Activated CD8-positive, alpha-beta memory T cell treated with anti-CD3 and anti-CD28 coated beads, Interleukin-2, amount 10 ng/mL, durations not matched to agents 7 days and 5 days (primary cell): ENCODE results near the gene TBL3. TPM values are rescaled to one million over a fixed set of nuclear protein-coding genes. Genes with fewer than 3 reads are reported as not detected.
"Not testable (repeated sequence)": the region's sequence is repeated elsewhere in the genome, so short reads cannot be mapped to it uniquely, and the experiment has no call there.

ENCODE experiments used
- ATAC-seq: fragments of 150-1000 bp; cut with Tn5 transposase; one replicate; pipeline ENCODE4 v1.10.0; 2021; ENCODE audit warnings: moderate library complexity
- CTCF ChIA-PET: fragments of 350-600 bp; sonication (Branson Sonifier 250); formaldehyde crosslinking; loops from one replicate; lab custom pipeline; 2021; ENCODE audit warnings: antibody characterized with exemption; lab: Charles Lee
- DNase-seq: peaks from one replicate; pipeline ENCODE4 v3.0.0-alpha.2; 2020
- H3K27ac Mint-ChIP-seq: one replicate; pipeline ENCODE4 v1.8.0; 2021; ENCODE audit warnings: mild to moderate bottlenecking, mixed read lengths
- H3K27me3 Mint-ChIP-seq: one replicate; pipeline ENCODE4 v1.8.0; 2021; ENCODE audit warnings: mixed read lengths
- H3K36me3 Mint-ChIP-seq: one replicate; pipeline ENCODE4 v1.8.0; 2021; ENCODE audit warnings: mild to moderate bottlenecking, mixed read lengths
- H3K4me1 Mint-ChIP-seq: one replicate; pipeline ENCODE4 v1.8.0; 2021; ENCODE audit warnings: mixed read lengths
- H3K4me3 Mint-ChIP-seq: one replicate; pipeline ENCODE4 v1.8.0; 2021; ENCODE audit warnings: mild to moderate bottlenecking, moderate library complexity, mixed read lengths
- H3K9me3 Mint-ChIP-seq: one replicate; pipeline ENCODE4 v1.8.0; 2022; ENCODE audit warnings: low read depth, mixed read lengths
- total RNA-seq, 2 experiments: library from RNA; stranded (reverse); gene quantifications; one replicate each; pipeline ENCODE4 v1.2.3, GENCODE V29; 2021

The TBL3 gene
- total RNA-seq, 2 experiments from 2014 or later: 41.9 to 42.3 TPM

GRCh38 chr16:1947369-1947670, 24.5 kb upstream of the TBL3 start:
- H3K4me3 Mint-ChIP-seq: no peak overlapping the region
- DNase-seq: no peak
- no peaks in the 10 kb centered on the region for H3K27me3 Mint-ChIP-seq
- H3K4me1 Mint-ChIP-seq: peaks cover 17% of the 10 kb centered on the region
- no peaks in the 10 kb centered on the region for H3K9me3 Mint-ChIP-seq
- H3K36me3 Mint-ChIP-seq: no peaks in the 10 kb centered on the region
- ATAC-seq: no peak
- no peak overlapping the region for H3K27ac Mint-ChIP-seq
- CTCF ChIA-PET: no interaction called here

GRCh38 chr16:1949507-1949906, 22.3 kb upstream of the TBL3 start:
- H3K4me1 Mint-ChIP-seq: peaks cover 5% of the 10 kb centered on the region
- H3K9me3 Mint-ChIP-seq: no peaks in the 10 kb centered on the region
- no peaks in the 10 kb centered on the region for H3K36me3 Mint-ChIP-seq
- ATAC-seq (no peak), DNase-seq (no peak)
- CTCF ChIA-PET: interaction anchor here (1.2 kb wide), 1 partner anchor 36 kb away, joined by 3 read pairs; no protein-coding TSS in a partner anchor
- H3K27ac Mint-ChIP-seq: no peak overlapping the region
- H3K27me3 Mint-ChIP-seq: no peaks in the 10 kb centered on the region
- H3K4me3 Mint-ChIP-seq: no peak overlapping the region

- H3K27me3 Mint-ChIP-seq: no peaks in the 10 kb centered on the region
- H3K9me3 Mint-ChIP-seq: no peaks in the 10 kb centered on the region
- no peak overlapping the region for H3K27ac Mint-ChIP-seq
- DNase-seq: no peak
- peaks cover 2% of the 10 kb centered on the region for H3K4me1 Mint-ChIP-seq
- CTCF ChIA-PET: interaction anchor here (1.2 kb wide), 1 partner anchor 35 kb away, joined by 3 read pairs; no protein-coding TSS in a partner anchor
- no peaks in the 10 kb centered on the region for H3K36me3 Mint-ChIP-seq
- ATAC-seq: no peak
- H3K4me3 Mint-ChIP-seq: no peak overlapping the region
Observed at GRCh38 chr16:1950047-1950446, 21.8 kb upstream of the TBL3 start.

- no peak overlapping the region for H3K27ac Mint-ChIP-seq
- ATAC-seq (no peak), DNase-seq (no peak)
- H3K4me3 Mint-ChIP-seq: no peak overlapping the region
- no peaks in the 10 kb centered on the region for H3K27me3 Mint-ChIP-seq
- no peaks in the 10 kb centered on the region for H3K36me3 Mint-ChIP-seq
- peaks cover 2% of the 10 kb centered on the region for H3K4me1 Mint-ChIP-seq
- no peaks in the 10 kb centered on the region for H3K9me3 Mint-ChIP-seq
- CTCF ChIA-PET: interaction anchor here (1.2 kb wide), 2 partner anchors 35 to 54 kb away, joined by 3 read pairs; no protein-coding TSS in a partner anchor
Observed at GRCh38 chr16:1950559-1950958, 21.3 kb upstream of the TBL3 start.

GRCh38 chr16:1953734-1954133, 18.1 kb upstream of the TBL3 start:
- no peak for ATAC-seq
- Mint-ChIP-seq H3K36me3 (no peaks in the 10 kb centered on the region), H3K9me3 (no peaks in the 10 kb centered on the region), H3K4me1 (peaks cover 5% of the 10 kb centered on the region), H3K27me3 (peaks cover 2% of the 10 kb centered on the region), H3K4me3 (no peak overlapping the region), H3K27ac (no peak overlapping the region)
- no peak for DNase-seq
- CTCF ChIA-PET: no interaction called here

- H3K9me3 Mint-ChIP-seq, H3K27me3 Mint-ChIP-seq, ATAC-seq, DNase-seq, H3K27ac Mint-ChIP-seq, H3K4me3 Mint-ChIP-seq: not testable (repeated sequence)
- Mint-ChIP-seq H3K4me1 (peaks cover 32% of the 10 kb centered on the region), H3K36me3 (peaks cover 17% of the 10 kb centered on the region)
- CTCF ChIA-PET: interaction anchor here (0.9 to 1.6 kb wide), 2 partner anchors 15 to 24 kb away, joined by 3 to 4 read pairs; partner anchors contain the start of genes MSRB1 and NOXO1
Observed at GRCh38 chr16:1957434-1958142, 14.3 kb upstream of the TBL3 start.

- not testable (repeated sequence) for H3K9me3 Mint-ChIP-seq, DNase-seq, H3K27me3 Mint-ChIP-seq, H3K4me3 Mint-ChIP-seq, ATAC-seq, H3K27ac Mint-ChIP-seq
- Mint-ChIP-seq H3K4me1 (peaks cover 36% of the 10 kb centered on the region), H3K36me3 (peaks cover 22% of the 10 kb centered on the region)
- CTCF ChIA-PET: interaction anchor here (0.9 to 1.6 kb wide), 2 partner anchors 15 to 24 kb away, joined by 3 to 4 read pairs; partner anchors contain the start of genes MSRB1 and NOXO1
Observed at GRCh38 chr16:1958143-1958491, 13.7 kb upstream of the TBL3 start.

- peaks cover 29% of the 10 kb centered on the region for H3K36me3 Mint-ChIP-seq
- DNase-seq: no peak
- H3K9me3 Mint-ChIP-seq: no peaks in the 10 kb centered on the region
- H3K4me3 Mint-ChIP-seq: peak overlapping the region; percentile 88
- peaks cover 43% of the 10 kb centered on the region for H3K4me1 Mint-ChIP-seq
- ATAC-seq: peak; percentile 0
- H3K27ac Mint-ChIP-seq: peak overlapping the region; percentile 94
- H3K27me3 Mint-ChIP-seq: peaks cover 2% of the 10 kb centered on the region
- CTCF ChIA-PET: interaction anchor here (2.9 kb wide), 1 partner anchor 45 kb away, joined by 10 read pairs; no protein-coding TSS in a partner anchor
Observed at GRCh38 chr16:1958715-1959268, 13.1 kb upstream of the TBL3 start.

GRCh38 chr16:1959269-1960039, 12.4 kb upstream of the TBL3 start, which contains the start of gene NDUFB10:
TSS of gene NDUFB10 (plus strand) at chr16:1959538. CDS start at chr16:1959625, 87 bp downstream.
- Mint-ChIP-seq H3K9me3 (no peaks in the 10 kb centered on the region), H3K27me3 (peaks cover 2% of the 10 kb centered on the region), H3K4me3 (peak within 1 kb of the TSS; percentile 88), H3K36me3 (peaks cover 34% of the 10 kb centered on the region), H3K4me1 (peaks cover 45% of the 10 kb centered on the region), H3K27ac (peak within 1 kb of the TSS; percentile 94)
- DNase-seq (peak; percentile 92), ATAC-seq (peak; percentile 81)
- CTCF ChIA-PET: interaction anchor here (1.1 to 2.9 kb wide), 3 partner anchors 15 to 44 kb away, joined by 5 to 10 read pairs (median 5); partner anchors contain the start of gene GFER

GRCh38 chr16:1960665-1961630, 10.9 kb upstream of the TBL3 start:
- CTCF ChIA-PET: interaction anchor here (0.9 to 2.9 kb wide), 5 partner anchors 11 to 43 kb away, joined by 3 to 10 read pairs (median 5); partner anchors contain the start of genes GFER and TBL3
- Mint-ChIP-seq H3K9me3 (no peaks in the 10 kb centered on the region), H3K4me1 (peaks cover 50% of the 10 kb centered on the region), H3K36me3 (peaks cover 36% of the 10 kb centered on the region), H3K27me3 (peaks cover 2% of the 10 kb centered on the region), H3K27ac (peak overlapping the region; percentile 94), H3K4me3 (peak overlapping the region; percentile 88)
- DNase-seq (peak; percentile 74), ATAC-seq (peak; percentile 1)

GRCh38 chr16:1961651-1962067, 10.2 kb upstream of the TBL3 start:
- Mint-ChIP-seq H3K4me3 (peak overlapping the region; percentile 88), H3K4me1 (peaks cover 50% of the 10 kb centered on the region), H3K36me3 (peaks cover 36% of the 10 kb centered on the region), H3K27ac (peak overlapping the region; percentile 95), H3K27me3 (peaks cover 2% of the 10 kb centered on the region), H3K9me3 (no peaks in the 10 kb centered on the region)
- ATAC-seq (no peak), DNase-seq (peak; percentile 67)
- CTCF ChIA-PET: interaction anchor here (1.3 to 2.9 kb wide), 2 partner anchors 32 to 42 kb away, joined by 5 to 10 read pairs; no protein-coding TSS in a partner anchor
